Activated naive CD4-positive, alpha-beta T cell treated with anti-CD3 and anti-CD28 coated beads, Interleukin-2, amount 50 U/mL, for 72 hours (primary cell): ENCODE measurements around the gene KIAA1328. TPM values are rescaled to one million over a fixed set of nuclear protein-coding genes. Genes with fewer than 3 reads are reported as not detected.
"Not testable (repeated sequence)": the region's sequence is repeated elsewhere in the genome, so short reads cannot be mapped to it uniquely, and the experiment has no call there.

Experiments
- ATAC-seq, 2 donors: fragments of 150-1000 bp; cut with Tn5 transposase; 2 replicates each; pipeline ENCODE4 v1.10.0; 2021; ENCODE audit warnings: mild to moderate bottlenecking in 2 of 2, moderate library complexity in 2 of 2
- DNase-seq, 2 donors: peaks; one replicate each; pipeline ENCODE4 v3.0.0; 2021 to 2022; ENCODE audit warnings: low spot score in 2 of 2
- H3K27ac Mint-ChIP-seq, 2 donors: one replicate each; pipeline ENCODE4 v1.8.0; 2022; ENCODE audit warnings: mild to moderate bottlenecking in 2 of 2, mixed read lengths in 2 of 2
- H3K36me3 Mint-ChIP-seq, 2 donors: one replicate each; pipeline ENCODE4 v1.8.0; 2022; ENCODE audit warnings: mixed read lengths in 2 of 2
- H3K9me3 Mint-ChIP-seq, 2 donors: one replicate each; pipeline ENCODE4 v1.8.0; 2022; ENCODE audit warnings: mixed read lengths in 2 of 2
- total RNA-seq, 2 donors: library from RNA; stranded (reverse); gene quantifications; one replicate each; pipeline ENCODE4 v1.2.3, GENCODE V29; 2022

KIAA1328 gene
- total RNA-seq, 2 donors from 2014 or later = 8.2 to 13.2 TPM

DNA sequence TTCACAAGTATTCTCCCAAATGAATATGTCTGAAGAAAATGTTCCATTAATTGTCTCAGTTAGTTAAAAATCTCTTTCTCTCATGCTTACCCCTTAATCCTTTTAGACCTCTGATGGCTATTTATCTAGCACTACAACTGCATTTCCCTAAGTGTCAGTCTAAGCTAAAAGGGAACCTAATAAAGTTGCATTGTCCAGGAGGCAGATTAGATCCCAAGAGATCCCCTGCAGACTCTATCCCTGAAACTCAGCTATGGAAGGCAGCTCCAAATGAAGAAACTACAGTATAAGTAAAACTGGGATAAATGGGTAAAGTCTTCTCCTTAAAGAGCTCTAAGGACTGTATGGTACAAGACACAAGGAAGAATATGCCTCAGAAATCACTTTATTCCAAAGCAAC, 12.8 kb upstream of the KIAA1328 start:
- H3K9me3 Mint-ChIP-seq, DNase-seq, H3K27ac Mint-ChIP-seq, H3K36me3 Mint-ChIP-seq, ATAC-seq: not testable (repeated sequence)

DNA sequence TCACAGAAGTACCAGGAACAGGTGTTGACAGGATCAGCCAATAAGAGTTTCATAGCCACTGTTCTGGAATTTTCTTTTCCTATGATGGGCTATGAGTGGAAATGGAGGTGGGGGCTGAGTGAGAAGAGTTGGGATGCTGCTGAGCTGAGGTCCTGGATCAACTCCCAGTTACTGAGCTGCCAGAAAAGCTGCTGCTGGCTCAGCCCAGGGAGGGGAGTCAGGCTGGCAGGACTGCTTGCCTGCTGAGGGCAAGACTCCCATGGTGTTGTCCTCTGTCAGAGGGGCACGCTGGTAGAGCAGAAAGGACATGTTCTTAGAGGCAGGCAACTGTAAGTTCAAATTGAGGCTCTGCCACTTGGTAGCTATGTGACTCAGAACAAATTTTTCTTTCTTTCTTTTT, 11.9 kb upstream of the KIAA1328 start:
- peaks cover 7 to 8% of the 10 kb centered on the region in 2 donors for H3K36me3 Mint-ChIP-seq
- ATAC-seq (no peak), DNase-seq (no peak)
- peak overlapping the region; percentile 18 to 23 for H3K27ac Mint-ChIP-seq
- no peaks in the 10 kb centered on the region for H3K9me3 Mint-ChIP-seq

DNA sequence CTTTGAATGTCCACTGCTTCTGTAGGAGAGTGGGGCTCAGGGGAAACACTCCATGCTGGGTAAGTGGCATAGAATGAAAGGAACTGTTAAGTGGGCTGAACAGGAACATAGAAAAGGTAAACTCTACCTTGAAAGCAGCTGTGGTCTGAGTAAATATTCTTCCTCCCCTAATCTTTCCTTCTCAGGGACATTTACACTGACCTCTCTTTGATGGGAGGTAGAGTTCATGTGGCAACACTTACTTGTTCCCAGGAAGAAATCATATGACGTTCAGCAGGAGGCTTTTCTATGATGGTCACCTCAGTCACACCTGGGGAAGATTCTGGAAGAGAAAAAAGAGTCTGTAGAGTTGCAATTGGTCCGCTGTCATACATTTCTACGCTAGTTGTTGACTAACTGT, 10.3 kb upstream of the KIAA1328 start:
- no peaks in the 10 kb centered on the region for H3K9me3 Mint-ChIP-seq
- peaks cover 7 to 8% of the 10 kb centered on the region in 2 donors for H3K36me3 Mint-ChIP-seq
- ATAC-seq (no peak), DNase-seq (no peak)
- H3K27ac Mint-ChIP-seq = no peak overlapping the region

DNA sequence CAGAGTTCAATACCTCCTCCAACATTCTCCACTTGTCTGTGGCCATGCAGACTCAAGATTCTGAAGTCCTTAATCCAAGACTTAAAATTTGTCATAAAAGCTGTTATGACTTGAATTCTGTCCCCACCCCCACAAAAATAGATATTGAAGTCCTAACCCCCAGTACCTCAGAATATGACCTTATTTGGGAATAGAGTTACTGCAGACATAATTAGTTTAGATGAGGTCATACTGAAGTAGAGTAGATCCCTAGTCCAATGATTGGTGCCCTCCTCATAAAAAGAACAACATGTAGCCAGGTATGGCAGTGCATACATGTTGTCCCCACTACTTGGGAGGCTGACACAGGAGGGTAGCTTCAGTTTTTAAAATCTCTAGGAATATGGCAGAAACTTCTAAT, 9.3 kb upstream of the KIAA1328 start:
- no peak for DNase-seq
- H3K36me3 Mint-ChIP-seq = peaks cover 7 to 8% of the 10 kb centered on the region in 2 donors
- H3K9me3 Mint-ChIP-seq = no peaks in the 10 kb centered on the region
- no peak for ATAC-seq
- no peak overlapping the region for H3K27ac Mint-ChIP-seq

DNA sequence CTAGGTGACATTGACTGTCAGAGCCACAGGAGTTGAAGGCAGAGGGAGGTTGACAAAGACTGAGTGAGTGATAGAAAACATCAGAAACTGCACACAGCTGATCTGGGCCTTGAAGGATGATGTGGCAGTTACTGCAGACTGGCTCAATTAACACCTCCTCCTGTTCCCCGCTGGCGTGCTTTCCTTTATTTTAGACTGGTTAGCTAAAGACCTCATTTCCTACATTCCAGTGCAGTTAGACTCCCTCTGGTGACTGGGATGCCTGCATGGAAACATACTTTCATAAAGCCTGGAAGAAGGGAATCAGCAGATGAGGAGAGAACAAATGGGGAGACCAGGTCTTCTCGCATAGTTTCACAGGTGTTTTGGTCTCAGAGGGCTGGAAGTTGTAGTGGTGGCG, 7.2 kb upstream of the KIAA1328 start:
- H3K27ac Mint-ChIP-seq = no peak overlapping the region
- H3K9me3 Mint-ChIP-seq = no peaks in the 10 kb centered on the region
- DNase-seq = no peak
- peaks cover 7 to 8% of the 10 kb centered on the region in 2 donors for H3K36me3 Mint-ChIP-seq
- ATAC-seq = no peak

DNA sequence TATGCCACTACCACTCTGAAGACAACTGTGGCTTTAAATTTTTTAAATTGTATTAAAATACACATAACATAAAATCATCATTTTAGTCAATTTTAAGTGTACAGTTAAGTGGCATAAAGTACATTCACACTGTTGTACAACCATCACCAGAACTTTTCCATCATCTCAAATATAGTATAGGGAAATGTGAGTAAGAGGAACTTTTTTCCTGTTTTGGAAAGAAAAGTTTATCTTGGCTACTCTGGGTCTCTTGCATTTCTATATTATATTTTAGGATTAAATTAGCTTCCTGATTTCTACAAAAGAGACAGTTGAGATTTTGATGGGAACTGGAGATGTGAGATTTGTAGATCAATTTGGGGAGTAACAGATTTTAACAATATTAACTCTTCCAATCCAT, 3.4 kb upstream of the KIAA1328 start:
- Mint-ChIP-seq H3K36me3 (peaks cover 0 to 13% of the 10 kb centered on the region in 2 donors), H3K9me3 (no peaks in the 10 kb centered on the region)
- ATAC-seq = no peak

DNA sequence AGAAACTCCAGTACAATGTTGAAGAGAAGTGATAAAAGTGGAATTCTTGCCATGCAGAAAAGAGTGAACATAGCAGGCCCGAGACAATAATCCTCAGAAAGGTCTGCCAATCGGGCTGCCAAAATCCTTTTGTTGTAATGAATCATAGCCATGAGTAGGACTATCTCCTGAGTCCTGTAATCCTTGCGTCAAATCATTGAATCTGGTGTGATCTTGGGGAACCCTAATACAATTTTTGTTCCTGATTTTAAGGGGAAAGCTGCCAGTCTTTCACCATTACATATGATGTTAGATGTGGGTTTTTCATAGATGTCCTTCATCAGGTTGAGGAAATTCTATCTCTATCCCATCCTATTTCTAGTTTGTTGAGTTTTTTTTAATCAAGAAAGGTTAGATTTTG, 2.4 kb upstream of the KIAA1328 start:
- ATAC-seq (no peak), DNase-seq (no peak)
- Mint-ChIP-seq H3K27ac (no peak overlapping the region), H3K9me3 (no peaks in the 10 kb centered on the region), H3K36me3 (peaks cover 0 to 13% of the 10 kb centered on the region in 2 donors)

More for the DNA sequence above, 3.4 kb upstream of the KIAA1328 start:
- no peak overlapping the region for H3K27ac Mint-ChIP-seq
- DNase-seq = no peak

DNA sequence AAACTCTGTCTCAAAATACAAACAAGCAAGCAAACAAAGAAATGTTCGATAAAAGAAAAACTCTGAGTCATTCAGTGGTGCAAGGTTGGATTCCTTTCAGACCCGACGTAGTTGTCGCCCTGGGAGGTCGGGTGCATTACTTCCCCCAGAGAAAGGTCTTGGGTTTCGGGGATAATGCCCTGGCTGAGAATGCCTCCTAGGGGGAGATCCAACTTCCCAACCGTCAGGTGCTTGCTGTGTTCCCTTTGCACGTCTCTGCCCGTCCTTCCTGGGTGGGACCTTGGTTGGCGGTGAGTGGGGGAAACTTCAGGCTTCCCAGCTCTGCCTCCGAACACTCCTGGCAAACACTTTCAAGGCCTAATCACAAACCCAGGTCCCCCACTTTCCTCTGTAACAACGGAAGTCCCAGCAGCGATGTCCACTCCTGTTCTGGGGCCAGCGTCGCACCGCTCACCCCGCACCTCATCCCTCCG, 734 bp upstream of the KIAA1328 start:
- ATAC-seq (peak in 1 of 2 donors; percentile 4), DNase-seq (no peak)
- Mint-ChIP-seq H3K9me3 (no peaks in the 10 kb centered on the region), H3K36me3 (peaks cover 0 to 13% of the 10 kb centered on the region in 2 donors), H3K27ac (peak overlapping the region; percentile 88 to 97)

DNA sequence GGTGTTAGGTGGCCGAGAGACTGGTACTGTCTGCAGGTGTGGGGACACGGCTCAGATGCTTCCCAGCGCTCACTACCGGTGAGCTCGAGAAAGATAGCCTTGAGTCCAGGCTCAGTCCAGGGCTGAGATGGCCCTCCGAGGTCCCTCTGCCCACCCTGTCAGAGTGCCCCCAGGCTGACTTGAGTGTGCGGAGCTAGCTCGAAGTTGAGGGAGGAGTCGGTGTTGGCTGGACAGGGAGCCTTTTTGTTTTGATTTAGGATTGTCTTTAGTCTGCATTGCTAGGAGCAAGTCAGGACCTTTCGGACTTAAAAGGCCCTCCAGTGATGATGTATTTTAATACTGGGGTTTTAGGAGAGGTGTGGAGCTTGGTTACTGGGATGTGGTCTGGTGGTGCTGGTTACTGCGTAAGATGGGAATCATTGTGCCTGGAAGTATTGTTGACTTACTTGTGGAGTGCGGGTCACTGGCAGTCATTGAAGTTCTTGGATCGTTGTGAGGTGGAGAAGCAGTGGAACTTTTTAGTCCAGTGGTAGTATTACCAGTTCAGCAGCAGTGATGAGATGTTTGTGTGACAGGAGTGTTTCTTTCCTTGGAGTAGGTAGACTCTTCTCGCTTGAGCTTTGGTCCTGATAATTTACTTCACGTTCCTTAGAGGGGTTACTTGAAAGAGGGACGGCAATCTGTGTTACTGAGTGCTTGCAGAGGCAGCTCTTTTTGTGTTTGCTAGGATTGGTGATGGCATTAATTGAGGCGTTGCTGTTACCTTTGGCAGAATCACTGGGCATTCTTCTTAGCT, 633 bp downstream of the KIAA1328 start:
- H3K9me3 Mint-ChIP-seq = no peaks in the 10 kb centered on the region
- peaks cover 0 to 13% of the 10 kb centered on the region in 2 donors for H3K36me3 Mint-ChIP-seq
- ATAC-seq (no peak), DNase-seq (peak in 1 of 2 donors; percentile 6)
- H3K27ac Mint-ChIP-seq = peak overlapping the region; percentile 82 to 88

DNA sequence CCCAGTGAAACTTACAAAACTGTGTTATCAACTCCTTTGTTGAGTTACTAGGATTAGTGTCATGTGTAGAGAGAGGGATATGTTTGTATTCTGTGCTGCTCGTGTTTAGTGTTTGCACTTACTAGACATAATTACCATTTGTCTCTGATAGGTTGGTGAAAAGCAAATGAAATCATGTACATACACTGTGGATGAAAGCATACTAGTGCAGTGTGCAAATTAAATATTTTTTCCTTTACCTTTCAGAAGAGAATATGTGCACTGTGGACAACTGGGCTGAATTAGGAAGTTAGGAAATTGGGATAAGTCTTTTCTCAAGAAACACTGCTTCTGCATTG, 1.2 kb downstream of the KIAA1328 start:
- ATAC-seq (no peak), DNase-seq (no peak)
- peak overlapping the region in 1 of 2 donors; percentile 88 for H3K27ac Mint-ChIP-seq
- no peaks in the 10 kb centered on the region for H3K9me3 Mint-ChIP-seq
- H3K36me3 Mint-ChIP-seq = peaks cover 0 to 13% of the 10 kb centered on the region in 2 donors

DNA sequence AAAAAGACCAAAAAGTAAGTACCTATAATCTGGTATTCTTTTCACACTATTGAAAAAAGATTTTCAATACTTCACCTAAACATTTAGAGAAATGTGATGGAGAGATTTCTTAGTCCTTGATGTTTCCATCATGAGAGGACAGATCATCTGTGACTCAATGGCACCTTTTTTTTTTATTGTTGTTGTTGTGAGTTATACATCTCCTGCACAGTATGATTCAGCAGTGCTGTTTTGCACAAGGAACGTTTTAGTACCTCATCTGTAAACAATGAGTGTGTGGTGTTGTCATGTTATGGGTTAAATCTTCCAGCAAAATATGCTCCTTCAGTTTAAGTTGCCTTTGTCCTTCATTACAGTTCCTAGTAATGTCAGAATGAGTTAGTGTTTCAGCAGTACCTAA, 2.2 kb downstream of the KIAA1328 start:
- ATAC-seq = peak in 1 of 2 donors; percentile 12
- Mint-ChIP-seq H3K9me3 (no peaks in the 10 kb centered on the region), H3K36me3 (peaks cover 0 to 13% of the 10 kb centered on the region in 2 donors), H3K27ac (no peak overlapping the region)
- no peak for DNase-seq

DNA sequence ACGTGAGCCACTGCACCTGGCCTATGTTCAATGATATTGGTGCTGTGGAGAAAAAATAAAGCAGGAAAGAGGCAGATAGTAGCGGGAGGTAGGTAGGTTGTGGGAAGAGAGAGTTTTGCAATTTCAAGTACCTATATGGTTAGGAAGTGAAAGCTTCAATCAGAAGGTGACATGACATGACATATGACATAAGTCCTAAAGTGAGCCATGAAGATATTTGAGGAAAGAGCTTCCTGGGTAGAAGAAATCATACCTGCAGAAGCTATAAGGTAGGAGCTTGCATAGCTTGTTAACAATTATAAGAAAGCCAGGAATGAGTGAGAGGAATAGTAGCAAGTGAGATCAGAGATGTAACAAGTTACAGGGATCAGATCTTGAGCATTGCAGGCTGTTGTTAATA, 4.2 kb downstream of the KIAA1328 start:
- DNase-seq (no peak), ATAC-seq (no peak)
- Mint-ChIP-seq H3K27ac (no peak overlapping the region), H3K36me3 (peaks cover 0 to 12% of the 10 kb centered on the region in 2 donors), H3K9me3 (no peaks in the 10 kb centered on the region)

DNA sequence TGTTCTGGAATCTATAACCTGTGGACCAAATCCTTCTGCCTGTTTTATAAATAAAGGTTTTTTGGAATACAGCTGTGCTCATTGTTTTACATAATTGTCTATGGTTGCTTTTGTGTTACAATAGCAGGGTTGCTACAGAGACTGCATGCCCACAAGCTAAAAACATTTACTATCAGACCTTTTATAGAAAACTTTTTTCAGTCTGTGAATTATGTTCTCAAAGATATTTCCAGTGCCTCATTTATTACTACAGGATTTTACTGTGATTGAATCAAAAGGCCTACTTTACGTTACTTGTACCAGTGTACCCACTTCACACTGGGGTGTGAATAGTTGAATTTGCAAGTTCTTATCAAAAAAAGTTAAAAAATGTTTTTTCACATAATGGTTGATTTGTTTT, 7.0 kb downstream of the KIAA1328 start:
- Mint-ChIP-seq H3K36me3 (peaks cover 19 to 27% of the 10 kb centered on the region in 2 donors), H3K27ac (no peak overlapping the region), H3K9me3 (no peaks in the 10 kb centered on the region)
- no peak for DNase-seq
- no peak for ATAC-seq

DNA sequence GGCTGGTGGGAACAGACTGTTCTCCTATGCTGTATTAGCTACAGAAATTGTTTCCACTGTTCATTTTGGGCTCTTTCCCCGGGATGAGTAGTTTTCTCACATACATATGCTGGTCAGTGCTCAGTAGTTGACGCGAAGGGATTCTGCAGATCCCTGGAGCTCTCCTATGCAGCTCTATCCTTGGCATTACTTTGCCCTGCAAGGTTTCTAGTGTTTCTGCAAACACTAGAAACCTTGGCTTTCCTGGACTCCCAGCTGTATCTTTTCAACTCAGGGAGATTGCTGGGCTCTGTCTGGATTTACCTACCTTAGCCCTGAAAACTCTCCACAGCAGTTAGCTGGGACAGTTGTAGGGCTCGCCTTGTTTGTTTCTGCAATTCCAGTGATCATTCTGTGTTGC, 10.9 kb downstream of the KIAA1328 start:
- DNase-seq (no peak), ATAC-seq (no peak)
- Mint-ChIP-seq H3K27ac (no peak overlapping the region), H3K9me3 (no peaks in the 10 kb centered on the region), H3K36me3 (peaks cover 19 to 33% of the 10 kb centered on the region in 2 donors)

DNA sequence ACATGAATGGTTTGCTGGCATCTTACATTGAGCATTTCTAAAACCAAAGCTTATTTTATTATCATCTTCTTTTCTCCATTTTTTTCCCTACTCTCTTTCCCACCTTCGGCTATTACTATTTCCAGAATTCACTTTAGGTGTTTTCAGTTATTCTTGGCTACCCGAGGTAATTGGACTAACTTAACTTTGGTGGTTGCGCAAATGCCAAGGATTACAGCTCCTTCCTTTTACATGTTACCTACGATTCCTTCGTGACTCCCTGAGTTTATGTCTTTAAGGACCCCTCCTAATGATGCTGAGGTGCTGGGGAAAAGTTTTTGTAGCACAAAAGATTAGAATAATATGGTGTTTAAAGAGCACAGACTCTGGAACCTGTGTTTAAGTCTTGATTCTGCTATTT, 14.3 kb downstream of the KIAA1328 start:
- H3K9me3 Mint-ChIP-seq = no peaks in the 10 kb centered on the region
- ATAC-seq (no peak), DNase-seq (no peak)
- no peak overlapping the region for H3K27ac Mint-ChIP-seq
- H3K36me3 Mint-ChIP-seq = peaks cover 19 to 33% of the 10 kb centered on the region in 2 donors

DNA sequence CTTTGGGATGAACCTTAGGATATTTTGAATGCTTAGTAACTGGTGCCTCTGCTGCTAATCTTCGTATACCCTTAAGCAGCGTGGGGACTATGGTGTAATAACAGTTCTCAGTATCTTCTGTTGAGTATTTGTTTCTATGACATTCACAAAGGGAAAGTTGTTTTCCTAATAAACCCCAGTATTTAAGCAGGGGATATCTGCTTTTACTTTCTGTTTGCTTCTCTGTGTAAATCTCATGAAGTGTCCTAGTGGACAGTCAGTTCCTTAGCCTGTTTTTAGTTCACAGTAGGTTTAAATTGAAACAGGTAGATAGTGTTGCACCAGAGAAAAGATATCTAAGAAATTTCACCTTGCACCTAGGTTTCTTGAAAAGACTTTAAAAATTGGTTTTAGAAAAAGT, 14.9 kb downstream of the KIAA1328 start:
- H3K36me3 Mint-ChIP-seq = peaks cover 19 to 27% of the 10 kb centered on the region in 2 donors
- DNase-seq (no peak), ATAC-seq (no peak)
- H3K27ac Mint-ChIP-seq = no peak overlapping the region
- no peaks in the 10 kb centered on the region for H3K9me3 Mint-ChIP-seq

DNA sequence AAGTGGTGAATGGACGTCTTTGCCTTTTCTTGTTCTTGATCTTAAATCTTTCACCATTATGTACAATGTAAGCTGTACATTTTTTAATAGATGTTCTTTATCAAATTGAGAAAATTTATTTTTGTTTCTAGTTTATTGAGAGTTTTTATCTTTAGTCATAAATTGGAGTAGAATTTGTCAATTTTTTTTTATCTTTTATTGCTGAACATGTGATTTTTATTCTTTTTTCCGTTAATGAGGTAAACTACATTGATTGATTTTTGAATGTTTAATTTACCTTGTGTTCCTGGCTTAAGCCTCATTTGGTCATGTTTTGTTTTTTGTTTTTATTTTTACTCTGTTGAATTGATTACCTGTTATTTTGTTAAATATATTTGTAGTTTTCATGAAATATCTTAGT, 19.7 kb downstream of the KIAA1328 start:
- no peak for DNase-seq
- peaks cover 21 to 25% of the 10 kb centered on the region in 2 donors for H3K36me3 Mint-ChIP-seq
- no peak for ATAC-seq
- H3K27ac Mint-ChIP-seq = no peak overlapping the region
- H3K9me3 Mint-ChIP-seq = peaks cover 10 to 23% of the 10 kb centered on the region in 2 donors
